H9 (cell line): ENCODE data around the gene MAEA. TPM values are rescaled to one million over a fixed set of nuclear protein-coding genes. Genes with fewer than 3 reads are reported as not detected.

Source experiments
- DNase-seq: peaks from one replicate; pipeline ENCODE4 v3.0.0-alpha.2; 2017
- H2AFZ ChIP-seq: one replicate; pipeline ENCODE4 v1.6.1; 2013; ENCODE audit warnings: mild to moderate bottlenecking, low read length, control low read depth, moderate library complexity
- H2AK5ac ChIP-seq: 2 replicates; pipeline ENCODE4 v1.6.1; 2013; ENCODE audit warnings: low read length, control low read depth, mixed read lengths; ENCODE audit not compliant: insufficient read length
- H2BK120ac ChIP-seq: one replicate; pipeline ENCODE4 v1.6.1; 2013; ENCODE audit warnings: low read depth, mild to moderate bottlenecking, low read length, control low read depth, inconsistent platforms; ENCODE audit not compliant: poor library complexity, severe bottlenecking
- H2BK12ac ChIP-seq: 2 replicates; pipeline ENCODE4 v1.6.1; 2013; ENCODE audit warnings: low read length, control low read depth, mixed read lengths, low read depth; ENCODE audit not compliant: insufficient read length
- H2BK15ac ChIP-seq: 2 replicates; pipeline ENCODE4 v1.6.1; 2013; ENCODE audit warnings: low read depth, low read length, control low read depth
- H2BK20ac ChIP-seq: one replicate; pipeline ENCODE4 v1.6.1; 2013; ENCODE audit warnings: low read depth, mild to moderate bottlenecking, low read length, control low read depth, inconsistent platforms; ENCODE audit not compliant: poor library complexity, severe bottlenecking
- H2BK5ac ChIP-seq: 2 replicates; pipeline ENCODE4 v1.6.1; 2013; ENCODE audit warnings: low read length, control low read depth, mixed read lengths; ENCODE audit not compliant: insufficient read length
- H3K14ac ChIP-seq: 2 replicates; pipeline ENCODE4 v1.6.1; 2013; ENCODE audit warnings: low read length, control low read depth; ENCODE audit not compliant: insufficient read depth
- H3K18ac ChIP-seq: 2 replicates; pipeline ENCODE4 v1.6.1; 2013; ENCODE audit warnings: low read depth, mild to moderate bottlenecking, mixed read lengths, low read length, control low read depth; ENCODE audit not compliant: insufficient read length
- H3K23ac ChIP-seq: 2 replicates; pipeline ENCODE4 v1.6.1; 2013; ENCODE audit warnings: low read length, control low read depth, mixed read lengths, low read depth; ENCODE audit not compliant: insufficient read length
- H3K23me2 ChIP-seq: 2 replicates; pipeline ENCODE4 v1.6.1; 2013; ENCODE audit warnings: low read depth, mild to moderate bottlenecking, mixed read lengths, low read length, control low read depth; ENCODE audit not compliant: insufficient read length, poor library complexity, severe bottlenecking
- H3K27ac ChIP-seq: 2 replicates; pipeline ENCODE4 v1.5.1; 2013; ENCODE audit warnings: low read length, control low read depth, mixed read lengths, low read depth; ENCODE audit not compliant: insufficient read length
- H3K27me3 ChIP-seq: 2 replicates; pipeline ENCODE4 v1.6.1; 2013; ENCODE audit warnings: low read length, control low read depth, inconsistent platforms; ENCODE audit not compliant: insufficient read depth
- H3K4ac ChIP-seq: 2 replicates; pipeline ENCODE4 v1.6.1; 2013; ENCODE audit warnings: low read depth, mild to moderate bottlenecking, control low read depth, inconsistent platforms, low read length, moderate library complexity
- H3K4me1 ChIP-seq: 2 replicates; pipeline ENCODE4 v1.6.1; 2013; ENCODE audit warnings: low read length, control low read depth, inconsistent platforms; ENCODE audit not compliant: insufficient read depth
- H3K4me2 ChIP-seq: 2 replicates; pipeline ENCODE4 v1.6.1; 2013; ENCODE audit warnings: low read length, control low read depth, mixed read lengths; ENCODE audit not compliant: insufficient read length, insufficient read depth
- H3K56ac ChIP-seq: 2 replicates; pipeline ENCODE4 v1.6.1; 2013; ENCODE audit warnings: low read depth, mild to moderate bottlenecking, mixed read lengths, low read length, control low read depth; ENCODE audit not compliant: insufficient read length
- H3K79me1 ChIP-seq: 2 replicates; pipeline ENCODE4 v1.6.1; 2013; ENCODE audit warnings: low read depth, mild to moderate bottlenecking, moderate library complexity, low read length, control low read depth, inconsistent platforms; ENCODE audit not compliant: insufficient read depth, poor library complexity, severe bottlenecking
- H3K79me2 ChIP-seq: 2 replicates; pipeline ENCODE4 v1.6.1; 2013; ENCODE audit warnings: low read length, control low read depth, inconsistent platforms; ENCODE audit not compliant: insufficient read depth
- H3K9ac ChIP-seq: 2 replicates; pipeline ENCODE4 v1.6.1; 2013; ENCODE audit warnings: low read length, control low read depth, mixed read lengths; ENCODE audit not compliant: insufficient read length; ENCODE audit errors: extremely low read depth
- H3K9me3 ChIP-seq: one replicate; pipeline ENCODE4 v1.6.1; 2013; ENCODE audit warnings: low read depth, low read length, inconsistent platforms; ENCODE audit not compliant: control insufficient read depth
- H3T11ph ChIP-seq: one replicate; pipeline ENCODE4 v1.6.1; 2013; ENCODE audit warnings: mild to moderate bottlenecking, low read length, control low read depth, inconsistent platforms
- H4K20me1 ChIP-seq: one replicate; pipeline ENCODE4 v1.6.1; 2013; ENCODE audit not compliant: control insufficient read depth, insufficient read length, insufficient read depth
- H4K5ac ChIP-seq: 2 replicates; pipeline ENCODE4 v1.6.1; 2013; ENCODE audit warnings: low read depth, mild to moderate bottlenecking, mixed read lengths, low read length, control low read depth; ENCODE audit not compliant: insufficient read length
- H4K8ac ChIP-seq: replicated peaks from 2 replicates; pipeline ENCODE4 v1.6.1; 2013; ENCODE audit warnings: low read length, control low read depth, mixed read lengths, low read depth; ENCODE audit not compliant: insufficient read length
- H4K91ac ChIP-seq: 2 replicates; pipeline ENCODE4 v1.6.1; 2013; ENCODE audit warnings: low read depth, mild to moderate bottlenecking, moderate library complexity, mixed read lengths, low read length, control low read depth; ENCODE audit not compliant: insufficient read length
- H3K27ac Mint-ChIP-seq, 3 experiments: 2 replicates in 2 of 3; 3 replicates in 1 of 3; pipeline ENCODE4 v1.8.0; 2020 to 2021; ENCODE audit warnings: mixed read lengths in 3 of 3, mild to moderate bottlenecking in 1 of 3, moderate library complexity in 1 of 3
- H3K27me3 Mint-ChIP-seq: 2 replicates; pipeline ENCODE4 v1.8.0; 2021; ENCODE audit warnings: low read depth, mild to moderate bottlenecking, moderate library complexity, mixed read lengths
- H3K36me3 Mint-ChIP-seq, 3 experiments: 2 replicates in 2 of 3; 3 replicates in 1 of 3; pipeline ENCODE4 v1.8.0; 2020 to 2021; ENCODE audit warnings: low read depth in 3 of 3, mixed read lengths in 3 of 3; ENCODE audit not compliant: insufficient read depth in 1 of 3
- H3K4me1 Mint-ChIP-seq, 2 experiments: 2 replicates each; pipeline ENCODE4 v1.8.0; 2020; ENCODE audit warnings: mixed read lengths in 2 of 2
- H3K4me3 Mint-ChIP-seq, 2 experiments: 2 replicates in 1 of 2; 3 replicates in 1 of 2; pipeline ENCODE4 v1.8.0; 2020 to 2021; ENCODE audit warnings: mild to moderate bottlenecking in 2 of 2, mixed read lengths in 2 of 2, moderate library complexity in 1 of 2
- H3K9me3 Mint-ChIP-seq, 2 experiments: 2 replicates in 1 of 2; 3 replicates in 1 of 2; pipeline ENCODE4 v1.8.0; 2020; ENCODE audit warnings: mild to moderate bottlenecking in 2 of 2, mixed read lengths in 2 of 2, moderate library complexity in 1 of 2
- WGBS: extraction: QIAGEN DNeasy Blood & Tissue Kit; methylation state at CpG from one replicate; pipeline ENCODE4 v1.1.7; 2013; ENCODE audit warnings: missing lambda C conversion rate, low lambda C conversion rate, mixed read lengths; ENCODE audit not compliant: insufficient read length; ENCODE audit errors: extremely low coverage; 5-methylcytosine and 5-hydroxymethylcytosine counted together
- total RNA-seq: library from RNA; stranded (reverse); gene quantifications from 2 replicates; pipeline ENCODE4 v1.2.1, GENCODE V29; 2021
- TF ChIP-seq, protein P1 (sequence below): fragments of 200-600 bp; sonication (generic); conservative IDR thresholded peaks from 3 replicates; pipeline ENCODE4 v1.8.0; 2021; ENCODE audit warnings: antibody characterized with exemption, mild to moderate bottlenecking

Gene MAEA
- total RNA-seq, 1 experiment from 2014 or later: 85.6 TPM

- Histone ChIP-seq H4K8ac (no peak overlapping the region), H2AK5ac (no peak overlapping the region), H3K79me2 (no peaks in the 10 kb centered on the region), H4K5ac (no peak overlapping the region), H3K23me2 (no peaks in the 10 kb centered on the region), H4K20me1 (no peaks in the 10 kb centered on the region), H3K27ac (no peak overlapping the region), H3K4ac (no peak overlapping the region), H3K14ac (no peak overlapping the region), H3K23ac (no peak overlapping the region), H2BK15ac (no peak overlapping the region), H2BK20ac (no peak overlapping the region), H2AFZ (no peak overlapping the region), H3K9me3 (no peaks in the 10 kb centered on the region), H2BK120ac (no peak overlapping the region), H2BK12ac (no peak overlapping the region), H3K27me3 (no peaks in the 10 kb centered on the region), H4K91ac (no peak overlapping the region), H3T11ph (no peak overlapping the region), H3K4me1 (no peaks in the 10 kb centered on the region), H3K9ac (no peak overlapping the region), H3K56ac (no peak overlapping the region), H3K4me2 (no peak overlapping the region), H2BK5ac (no peak overlapping the region), H3K79me1 (no peaks in the 10 kb centered on the region), H3K18ac (no peak overlapping the region)
- TF ChIP-seq, protein P1, sequence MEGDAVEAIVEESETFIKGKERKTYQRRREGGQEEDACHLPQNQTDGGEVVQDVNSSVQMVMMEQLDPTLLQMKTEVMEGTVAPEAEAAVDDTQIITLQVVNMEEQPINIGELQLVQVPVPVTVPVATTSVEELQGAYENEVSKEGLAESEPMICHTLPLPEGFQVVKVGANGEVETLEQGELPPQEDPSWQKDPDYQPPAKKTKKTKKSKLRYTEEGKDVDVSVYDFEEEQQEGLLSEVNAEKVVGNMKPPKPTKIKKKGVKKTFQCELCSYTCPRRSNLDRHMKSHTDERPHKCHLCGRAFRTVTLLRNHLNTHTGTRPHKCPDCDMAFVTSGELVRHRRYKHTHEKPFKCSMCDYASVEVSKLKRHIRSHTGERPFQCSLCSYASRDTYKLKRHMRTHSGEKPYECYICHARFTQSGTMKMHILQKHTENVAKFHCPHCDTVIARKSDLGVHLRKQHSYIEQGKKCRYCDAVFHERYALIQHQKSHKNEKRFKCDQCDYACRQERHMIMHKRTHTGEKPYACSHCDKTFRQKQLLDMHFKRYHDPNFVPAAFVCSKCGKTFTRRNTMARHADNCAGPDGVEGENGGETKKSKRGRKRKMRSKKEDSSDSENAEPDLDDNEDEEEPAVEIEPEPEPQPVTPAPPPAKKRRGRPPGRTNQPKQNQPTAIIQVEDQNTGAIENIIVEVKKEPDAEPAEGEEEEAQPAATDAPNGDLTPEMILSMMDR: peak; percentile 82
- no peaks in the 10 kb centered on the region for H3K27me3 Mint-ChIP-seq
- H3K27ac Mint-ChIP-seq: peak overlapping the region in 1 of 3 experiments; percentile 92; a peak in 2 of 7 replicates
- peaks cover 3 to 5% of the 10 kb centered on the region in 2 experiments; a peak in 2 of 4 replicates for H3K4me1 Mint-ChIP-seq
- no CpG with 5 or more reads among the region's 28 CpGs for WGBS
- H3K9me3 Mint-ChIP-seq: no peaks in the 10 kb centered on the region; a peak in 1 of 5 replicates
- peak; percentile 74 for DNase-seq
- no peak overlapping the region for H3K4me3 Mint-ChIP-seq
- peaks cover 2 to 25% (median 20%) of the 10 kb centered on the region in 3 experiments; a peak in 6 of 7 replicates for H3K36me3 Mint-ChIP-seq
Observed at GRCh38 chr4:1356181-1356998, 66.7 kb downstream of the MAEA start.
